ENCODE data around the gene TMEM45A.
"Not testable (repeated sequence)": the region's sequence is repeated elsewhere in the genome, so short reads cannot be mapped to it uniquely, and the experiment has no call there.

TMEM45A gene

DNA sequence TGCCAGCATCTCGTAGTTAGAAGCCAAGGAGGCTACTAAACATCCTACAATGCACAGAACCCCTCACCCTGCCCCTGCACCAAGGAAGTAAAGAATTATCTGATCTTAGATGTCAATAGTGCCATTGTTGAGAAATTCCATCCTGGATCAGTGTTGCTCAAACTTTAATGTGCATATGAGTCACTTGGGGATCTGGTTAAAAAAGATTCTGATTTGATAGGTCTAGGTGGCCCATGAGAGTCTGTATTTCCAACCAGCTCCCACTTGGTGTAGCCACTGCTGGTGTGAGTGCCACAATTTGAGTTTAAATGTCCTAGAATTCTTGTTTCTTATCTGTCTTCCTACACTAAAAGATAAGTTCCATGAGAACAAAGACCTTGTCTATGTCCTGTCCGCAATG is 43.7 kb downstream of the TMEM45A start:
- no peak for DNase-seq

DNA sequence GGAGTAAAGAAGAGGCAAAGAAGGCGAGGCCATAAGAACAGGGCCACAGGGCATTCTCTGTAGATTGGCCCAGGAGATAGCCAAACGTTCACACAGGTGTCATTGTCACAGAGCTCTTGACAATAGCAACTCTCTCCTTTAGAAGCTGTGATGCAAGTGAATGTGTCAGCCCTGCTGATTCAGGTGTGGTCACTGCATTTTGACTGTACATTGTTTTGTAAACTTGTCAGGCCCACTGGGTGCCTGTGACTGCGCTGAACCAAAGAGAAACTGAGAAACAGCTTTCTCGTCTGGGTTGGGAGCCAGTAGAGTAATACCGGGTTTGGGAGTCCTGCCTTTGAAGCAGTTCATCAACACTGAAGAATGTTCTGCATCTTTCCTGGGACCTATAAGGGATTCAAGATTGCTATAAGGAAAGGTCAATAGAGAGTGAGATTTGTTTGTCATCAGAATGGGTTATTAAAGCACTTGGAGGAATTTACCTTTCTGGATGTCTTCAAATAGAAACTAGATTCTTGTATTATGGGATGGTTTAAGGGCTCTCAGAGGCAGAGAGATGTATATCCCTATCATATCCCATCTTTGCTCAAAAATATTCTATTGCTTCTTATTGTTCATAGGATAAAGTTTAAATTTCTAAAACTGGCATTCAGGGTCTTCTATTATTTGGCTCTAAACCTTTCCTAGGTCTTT is 45.4 kb downstream of the TMEM45A start:
- no peak for DNase-seq

DNA sequence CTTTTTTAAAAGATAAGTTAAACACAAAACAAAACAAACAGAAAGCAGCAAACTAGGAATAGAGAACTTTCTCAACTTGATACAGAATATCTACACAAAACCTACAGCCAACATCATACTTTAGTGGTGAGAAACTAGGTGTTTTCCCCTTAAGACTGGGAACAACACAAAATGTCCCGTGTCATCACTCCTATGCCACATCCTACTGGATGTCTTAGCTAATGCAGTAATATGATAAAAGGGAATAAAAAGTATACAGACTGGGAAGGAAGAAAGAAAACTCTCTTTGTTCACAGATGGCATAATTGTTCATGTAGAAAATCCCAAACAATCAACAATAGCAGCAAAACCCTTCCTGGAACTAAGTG is 45.9 kb downstream of the TMEM45A start:
- no peak for DNase-seq

DNA sequence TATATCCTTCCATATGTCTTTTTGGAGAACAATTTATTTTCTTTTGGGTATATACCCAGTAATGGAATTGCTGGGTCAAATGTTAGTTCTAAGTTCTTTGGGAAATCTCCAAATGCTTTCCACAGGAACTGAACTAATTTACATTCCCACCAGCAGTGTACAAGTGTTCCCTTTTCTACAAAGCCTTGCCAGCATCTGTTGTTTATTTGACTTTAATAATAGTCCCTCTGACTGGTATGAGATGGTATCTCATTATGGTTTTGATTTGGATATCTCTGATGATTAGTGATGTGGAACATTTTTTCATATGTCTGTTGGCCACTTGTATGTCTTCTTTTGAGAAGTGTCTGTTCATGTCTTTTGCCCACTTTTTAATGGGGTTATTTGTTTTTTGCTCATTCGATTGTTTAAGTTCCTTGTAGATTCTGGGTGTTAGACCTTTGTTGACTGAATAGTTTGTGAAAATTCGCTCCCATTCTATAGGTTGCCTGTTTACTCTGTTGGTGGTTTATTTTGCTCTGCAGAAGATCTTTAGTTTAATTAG is 48.4 kb downstream of the TMEM45A start:
- DNase-seq: no peak

DNA sequence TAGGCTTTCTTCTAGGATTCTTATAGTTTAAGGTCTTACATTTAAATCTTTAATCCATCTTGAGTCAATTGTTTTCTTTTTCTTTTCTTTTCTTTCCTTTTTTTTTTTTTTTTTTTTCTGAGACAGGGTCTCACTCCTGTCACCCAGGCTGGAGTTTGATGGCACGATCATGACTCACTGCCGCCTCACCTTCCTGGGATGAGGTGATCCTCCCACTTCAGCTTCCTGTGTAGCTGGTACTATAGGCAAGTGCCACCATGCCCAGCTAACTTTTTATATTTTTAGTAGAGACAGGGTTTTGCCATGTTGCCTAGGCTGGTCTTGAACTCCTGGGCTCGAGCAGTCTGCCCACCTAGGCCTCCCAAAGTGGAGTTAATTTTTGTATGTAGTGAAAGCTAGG is 49.0 kb downstream of the TMEM45A start:
- not testable (repeated sequence) for DNase-seq

DNA sequence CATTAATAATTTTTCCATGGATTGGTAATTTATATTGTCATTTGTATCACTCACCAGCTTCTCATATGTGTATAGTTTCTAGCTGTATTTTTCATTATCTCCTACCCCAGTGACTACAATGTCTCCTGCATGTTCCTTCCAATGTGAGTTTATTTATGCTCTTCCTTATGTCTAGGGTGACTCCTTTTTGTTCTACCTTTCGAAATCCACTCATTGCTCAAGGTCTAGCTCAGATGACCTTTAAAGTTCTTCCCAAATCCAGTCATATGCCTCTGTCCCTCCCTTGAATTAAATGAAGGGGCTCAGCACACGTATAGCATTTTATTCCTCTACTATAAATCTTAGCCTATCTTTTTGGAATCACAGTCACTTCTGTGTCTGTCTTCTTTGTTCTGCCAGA is 53.0 kb downstream of the TMEM45A start:
- peak; percentile 34 to 36 for DNase-seq

DNA sequence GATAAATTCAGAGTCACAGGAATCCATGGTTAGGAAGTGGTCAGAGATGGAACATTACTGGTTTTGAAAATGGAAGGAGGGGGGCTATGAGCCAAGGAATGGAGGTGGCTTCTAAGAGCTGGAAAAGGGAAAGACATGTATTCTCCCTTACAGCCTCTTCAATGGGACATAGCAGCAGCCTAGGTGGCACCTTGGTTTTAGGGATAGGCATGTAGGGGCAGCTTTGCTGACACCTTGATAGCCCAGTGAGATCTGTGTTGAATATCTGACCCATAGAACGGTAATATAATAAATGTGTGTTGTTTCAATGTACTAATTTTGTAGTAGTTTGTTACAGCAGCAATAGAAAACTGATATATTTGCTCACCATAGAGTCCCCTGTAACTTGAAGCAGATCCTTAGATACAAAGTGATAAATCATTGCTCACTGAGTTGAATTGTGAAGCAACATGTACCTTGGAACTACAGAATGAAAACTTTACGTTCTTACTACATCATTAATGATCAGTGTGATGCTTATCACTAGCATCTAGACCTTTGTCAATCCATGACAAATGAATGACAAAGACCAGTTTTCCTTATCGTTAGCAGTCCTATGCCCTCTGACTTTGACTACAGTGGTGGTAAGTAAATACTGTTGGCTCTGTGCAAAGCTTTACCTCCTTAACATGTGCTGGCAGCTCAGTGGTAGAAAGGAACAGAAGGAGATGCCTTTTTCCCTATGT is 53.8 kb downstream of the TMEM45A start:
- DNase-seq: no peak

DNA sequence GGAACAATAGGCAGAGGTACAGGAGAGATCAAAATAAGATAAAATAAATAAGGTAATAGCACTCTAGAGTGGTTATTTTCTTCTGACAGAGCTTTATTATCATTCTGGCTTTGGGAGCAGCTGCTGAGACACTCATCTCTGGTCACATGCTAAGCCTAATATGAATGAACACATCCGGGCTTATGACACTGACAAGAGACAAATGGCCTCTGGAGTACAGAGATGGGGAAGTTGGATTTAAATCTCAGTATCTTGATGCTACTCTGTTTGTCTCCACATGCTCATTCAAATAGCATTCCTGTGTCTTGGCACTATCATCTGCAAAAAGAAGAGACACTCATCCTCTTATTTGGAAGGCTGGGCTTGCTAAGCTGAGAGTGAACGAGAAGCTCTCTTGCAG is 55.6 kb downstream of the TMEM45A start:
- peak in 1 of 2 donors; percentile 8 for DNase-seq

DNA sequence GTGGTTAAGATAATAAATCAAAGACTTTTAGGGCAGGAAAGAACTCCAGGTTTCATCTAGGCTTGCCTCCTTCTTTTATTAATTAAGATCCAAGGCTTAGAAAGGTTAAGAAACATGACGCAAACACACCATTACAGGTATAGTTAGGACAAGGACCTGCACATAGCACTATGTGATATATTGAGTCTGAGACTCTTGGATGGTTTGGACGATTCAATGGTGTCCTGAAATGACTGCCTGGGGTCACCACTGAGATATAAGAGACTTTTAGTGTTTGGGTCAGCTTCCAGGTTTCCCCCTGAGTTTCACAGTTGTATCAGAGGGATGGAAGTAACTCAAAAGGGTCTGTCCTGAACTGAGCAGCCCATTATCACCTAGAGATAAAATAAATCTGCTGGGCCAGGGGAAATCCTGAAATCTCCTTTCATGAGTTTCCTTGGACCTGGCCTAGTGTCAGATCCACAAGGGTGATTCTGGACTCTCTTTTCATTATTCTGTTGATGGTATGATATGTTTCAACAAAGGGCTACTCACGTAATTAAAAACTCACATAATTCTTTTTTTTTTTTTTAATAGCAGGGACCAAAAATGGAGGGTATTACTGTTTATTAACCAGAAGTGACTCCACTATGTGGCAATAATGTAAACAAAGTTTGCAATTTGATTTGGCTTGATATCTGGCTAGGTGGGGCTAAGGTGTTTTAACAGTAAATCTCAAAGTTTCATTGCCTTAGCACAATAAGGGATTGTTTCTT is 61.4 kb downstream of the TMEM45A start:
- no peak for DNase-seq

DNA sequence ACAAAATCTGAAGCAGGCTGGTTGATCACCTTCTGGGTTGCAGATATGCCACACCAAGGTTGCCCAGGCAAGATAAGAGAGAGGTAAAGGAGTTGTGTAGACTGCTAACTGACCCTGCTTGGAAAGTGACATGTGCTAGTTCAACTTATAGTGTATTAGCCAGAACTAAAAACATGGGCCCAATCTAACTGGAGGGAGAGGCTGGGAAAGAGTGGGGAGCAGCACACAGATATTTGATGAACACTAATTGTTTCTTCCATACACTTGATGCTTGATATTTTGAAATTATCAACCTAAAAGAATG is 61.9 kb downstream of the TMEM45A start:
- no peak for DNase-seq

DNA sequence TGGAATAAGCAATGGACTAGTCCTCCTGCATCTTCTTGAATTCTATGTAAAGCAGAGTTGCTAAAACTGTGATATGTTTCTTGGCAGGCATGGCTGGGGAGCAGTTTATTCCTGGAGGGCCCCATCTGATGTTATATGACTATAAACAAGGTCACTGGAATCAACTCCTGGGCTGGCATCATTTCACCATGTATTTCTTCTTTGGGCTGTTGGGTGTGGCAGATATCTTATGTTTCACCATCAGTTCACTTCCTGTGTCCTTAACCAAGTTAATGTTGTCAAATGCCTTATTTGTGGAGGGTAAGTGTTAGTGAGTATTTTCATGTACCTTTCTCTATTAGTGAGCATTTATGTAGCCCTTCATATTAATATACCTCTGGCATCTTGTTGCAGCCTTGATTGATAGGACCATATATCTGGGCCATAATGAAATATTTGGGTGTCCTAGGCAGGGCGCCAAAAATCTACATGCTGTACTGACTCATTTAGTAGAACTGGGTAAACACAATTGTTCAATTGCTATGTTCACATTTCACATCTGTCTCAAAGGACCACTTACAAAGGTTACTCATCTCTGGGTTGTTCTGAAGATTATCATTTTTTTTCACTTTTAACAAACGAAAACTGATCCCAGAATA is 64.4 kb downstream of the TMEM45A start:
- DNase-seq: peak in 1 of 2 donors; percentile 49

DNA sequence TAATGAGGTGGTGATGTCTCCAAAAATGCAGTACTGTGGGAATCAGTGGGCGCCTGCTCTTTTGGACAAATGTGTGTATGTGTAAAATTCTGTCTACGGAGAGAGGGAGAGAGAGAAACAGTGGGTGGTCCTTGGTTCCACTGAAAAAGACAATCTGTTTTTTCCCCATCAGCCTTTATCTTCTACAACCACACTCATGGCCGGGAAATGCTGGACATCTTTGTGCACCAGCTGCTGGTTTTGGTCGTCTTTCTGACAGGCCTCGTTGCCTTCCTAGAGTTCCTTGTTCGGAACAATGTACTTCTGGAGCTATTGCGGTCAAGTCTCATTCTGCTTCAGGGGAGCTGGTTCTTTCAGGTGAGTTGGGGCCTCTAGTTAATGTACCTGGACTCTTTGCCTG is 65.8 kb downstream of the TMEM45A start:
- DNase-seq: no peak

DNA sequence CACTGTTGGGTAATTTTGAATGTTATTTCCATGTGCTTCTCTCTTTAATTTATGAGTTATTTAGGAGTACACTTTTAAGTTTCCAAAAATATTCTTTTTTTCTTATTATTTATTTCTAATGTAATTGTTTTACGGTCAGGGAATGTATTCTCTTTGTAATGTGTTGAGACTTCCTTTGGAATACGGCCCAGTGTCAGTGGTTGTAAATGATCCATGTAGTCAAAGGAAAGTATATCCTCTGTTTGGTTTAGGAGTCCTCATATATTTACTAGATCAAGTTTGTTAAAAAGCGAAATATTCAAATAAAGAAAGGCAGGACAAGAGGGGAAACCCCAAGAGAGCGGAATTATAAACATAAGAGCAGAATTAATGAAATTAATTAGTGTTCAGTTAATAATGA is 68.0 kb downstream of the TMEM45A start:
- no peak for DNase-seq

DNA sequence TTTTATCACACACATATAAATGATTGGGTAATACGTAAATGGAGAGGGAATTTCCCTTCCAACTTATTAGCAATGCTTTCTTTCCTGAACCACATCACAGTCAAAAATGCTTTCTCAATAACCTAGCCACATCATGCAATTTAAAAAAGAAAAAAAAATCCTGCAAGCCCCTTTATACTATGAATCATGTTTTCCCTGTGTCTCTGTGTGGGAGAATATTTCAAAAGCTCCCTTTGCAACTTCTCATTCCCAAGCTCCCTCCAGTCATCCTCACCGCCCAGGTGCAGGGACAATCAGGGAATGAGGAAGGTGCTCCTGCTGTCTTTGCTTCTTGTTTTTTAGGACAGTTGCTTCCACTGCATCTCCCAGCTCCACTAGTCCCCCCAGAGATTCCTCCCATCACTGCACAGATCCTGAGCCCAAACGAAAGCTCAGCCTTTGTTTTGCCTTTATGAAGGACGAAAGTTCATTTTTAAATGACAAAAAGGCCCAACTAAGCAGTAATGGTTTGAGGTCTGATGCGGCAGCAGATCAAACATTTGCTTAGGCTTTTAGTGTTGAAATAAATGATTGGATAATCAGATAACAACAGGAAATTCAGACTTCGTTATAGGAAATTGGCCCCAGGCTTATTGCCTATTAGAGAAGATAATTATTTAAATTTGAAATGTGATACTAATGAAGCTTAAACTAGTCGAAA is 69.2 kb downstream of the TMEM45A start:
- peak; percentile 37 to 73 for DNase-seq

DNA sequence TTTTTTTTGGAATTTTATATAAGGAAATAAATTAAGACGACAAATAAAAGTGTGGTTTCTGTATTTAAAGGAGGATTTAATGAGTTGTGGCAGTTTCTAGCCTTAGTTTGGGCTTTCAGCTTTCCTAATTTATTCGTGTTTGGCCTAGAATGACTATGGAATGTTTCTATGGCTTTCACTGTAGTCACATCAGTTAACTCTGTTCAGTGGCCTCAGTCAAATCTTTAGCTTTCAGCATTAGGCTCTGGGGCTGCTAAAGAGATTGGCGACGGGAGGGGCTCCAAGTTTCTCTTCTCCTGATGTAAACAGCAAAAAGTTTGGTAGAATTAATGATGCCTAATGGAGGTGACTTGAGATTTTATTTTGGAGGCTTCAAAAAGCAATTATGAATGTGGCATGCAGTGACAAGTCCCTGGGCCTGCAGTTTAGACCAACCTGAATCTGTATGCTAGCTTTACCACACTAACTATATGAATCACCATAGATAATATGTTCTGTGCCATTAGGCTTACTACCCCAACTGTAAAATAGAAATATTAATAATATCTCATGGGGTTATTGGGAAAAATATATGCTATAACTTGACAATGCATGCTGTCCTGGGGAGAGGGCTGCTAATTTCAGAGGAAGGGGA is 69.9 kb downstream of the TMEM45A start:
- DNase-seq: no peak

DNA sequence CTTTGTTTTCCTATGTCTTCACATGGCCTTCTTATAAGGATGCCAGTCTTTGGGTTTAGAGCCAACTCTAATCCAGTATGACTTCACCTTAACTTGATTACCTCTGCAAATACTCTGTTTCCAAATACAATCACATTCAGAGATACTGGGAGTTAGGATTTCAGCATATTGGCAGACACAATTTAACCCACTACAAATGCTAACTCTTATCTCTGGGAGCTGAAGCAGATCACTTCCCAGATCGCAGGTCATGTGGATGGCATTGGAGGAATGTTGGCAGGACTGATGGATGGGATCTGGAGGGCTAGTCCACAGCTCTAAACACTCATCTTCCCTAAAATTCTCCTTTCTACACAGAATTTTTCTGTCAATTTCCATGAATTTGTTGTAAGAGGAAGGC is 70.8 kb downstream of the TMEM45A start:
- DNase-seq: no peak

DNA sequence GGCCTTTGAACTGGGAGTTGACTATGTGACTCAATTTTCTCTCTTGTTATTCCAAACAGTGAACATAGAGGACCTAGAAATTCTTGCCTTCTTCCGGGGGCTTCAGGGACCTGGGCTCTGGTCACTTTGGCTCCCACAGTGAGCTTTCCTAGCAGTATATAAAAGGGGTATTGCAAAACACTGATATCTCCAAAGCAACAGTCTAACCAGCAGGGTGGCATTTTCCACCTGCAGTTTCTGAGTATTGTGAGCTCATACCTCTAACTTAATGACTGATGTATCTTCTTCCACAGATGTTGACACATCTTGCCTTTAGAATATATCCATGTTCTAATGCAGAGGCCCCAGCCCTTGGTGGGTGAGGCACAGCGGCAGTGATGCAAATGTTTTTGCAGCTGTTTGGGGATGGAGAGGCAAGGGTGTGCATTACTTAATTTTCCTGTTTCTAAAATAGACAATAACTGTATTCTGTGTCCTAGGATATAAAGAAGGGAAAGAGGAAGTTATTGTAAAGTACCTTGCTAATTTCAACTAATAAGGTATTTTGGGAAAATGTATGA is 71.3 kb downstream of the TMEM45A start:
- DNase-seq: no peak

DNA sequence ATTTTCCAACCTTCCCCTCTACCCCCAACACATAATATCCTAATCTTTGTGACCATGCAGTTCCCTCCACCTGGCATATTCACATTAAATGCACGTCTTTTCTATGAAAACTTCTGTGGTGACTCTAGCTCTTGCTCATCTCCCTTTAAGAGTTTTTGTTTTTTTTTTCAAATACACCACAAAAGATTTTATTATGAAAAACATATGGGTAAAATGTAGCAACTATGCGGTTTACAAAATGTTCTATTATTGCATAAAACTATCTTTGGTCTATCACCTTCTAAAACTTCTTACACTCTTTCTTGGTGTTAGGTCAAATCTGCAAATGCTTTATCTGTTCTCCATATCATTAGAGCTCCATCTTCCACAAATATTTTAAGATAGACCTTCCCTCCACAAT is 78.4 kb downstream of the TMEM45A start:
- no peak for DNase-seq

DNA sequence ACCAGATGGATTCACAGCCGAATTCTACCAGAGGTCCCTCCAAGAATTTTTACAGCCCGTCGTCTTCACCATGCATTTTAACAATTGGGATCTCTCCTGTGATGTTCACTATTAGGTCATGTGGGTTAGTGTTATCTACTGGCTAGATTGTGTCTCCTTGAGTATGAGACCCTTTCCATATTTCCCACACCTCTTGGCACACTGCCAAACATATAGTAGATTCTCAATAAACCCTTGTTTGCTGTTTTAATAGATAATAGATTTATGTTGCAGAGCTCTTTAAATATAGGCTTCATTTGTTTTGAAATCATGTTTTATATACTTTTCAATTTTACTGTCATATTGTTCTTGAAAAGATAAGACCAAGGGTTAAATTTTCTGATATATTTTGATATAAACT is 82.1 kb downstream of the TMEM45A start:
- no peak for DNase-seq

DNA sequence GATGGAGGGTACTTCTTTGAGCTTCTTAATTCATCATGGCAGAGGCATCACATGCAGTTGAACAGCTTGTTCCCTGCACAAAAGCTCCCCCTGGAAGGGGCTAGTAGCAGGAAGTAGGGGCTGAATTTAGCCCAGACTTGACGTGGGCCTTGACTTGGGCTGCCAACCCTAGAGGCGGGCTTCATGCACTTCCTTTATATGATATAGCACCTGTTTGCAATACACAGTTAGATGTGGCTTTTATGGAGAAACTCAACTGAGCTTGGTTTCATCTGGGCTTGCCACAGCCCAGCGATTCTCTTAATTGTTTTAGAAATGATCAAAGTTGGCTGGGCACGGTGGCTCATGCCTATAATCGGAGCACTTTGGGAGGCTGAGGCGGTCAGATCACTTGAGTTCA is 83.3 kb downstream of the TMEM45A start:
- no peak for DNase-seq

DNA sequence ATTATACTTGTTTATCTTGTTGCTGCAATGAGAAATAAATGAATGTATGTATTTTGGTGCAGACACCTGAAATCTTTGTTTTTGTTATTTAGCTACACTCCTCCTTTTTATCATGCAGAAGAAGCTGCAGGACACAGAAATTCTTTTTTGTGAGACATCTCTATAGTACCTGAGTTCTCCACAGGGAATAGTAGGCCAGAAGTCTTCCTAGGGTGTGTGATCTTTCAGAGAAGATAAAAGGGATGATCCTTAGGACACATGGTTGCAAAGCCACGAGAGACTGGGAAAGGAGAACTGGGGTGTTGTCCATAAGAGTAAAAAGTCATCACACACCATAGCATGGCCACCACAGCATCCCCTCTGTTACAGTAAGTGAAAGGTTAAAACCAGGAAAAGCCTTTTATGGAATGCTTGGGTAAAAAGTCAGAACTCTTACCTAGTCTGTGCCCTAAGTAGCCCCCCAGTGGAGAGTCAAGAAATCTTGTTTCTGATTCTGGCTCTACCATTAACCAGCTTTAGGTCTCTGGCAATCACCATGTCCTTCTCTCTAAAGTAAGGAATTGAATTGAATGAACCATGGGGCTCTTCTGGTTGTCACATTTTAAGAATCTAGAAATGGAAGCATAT is 85.1 kb downstream of the TMEM45A start:
- no peak for DNase-seq

Measured in inflammatory macrophage (primary cell).